Hepatocyte (in vitro differentiated cells): ENCODE results near the gene TXNL4B.

Experiments
- CTCF ChIP-seq: fragments of 200-600 bp; sonication (generic); IDR thresholded peaks from 2 replicates; pipeline ENCODE4 v1.5.1; 2016; ENCODE audit warnings: antibody characterized with exemption, mild to moderate bottlenecking; ENCODE audit not compliant: poor library complexity
- EZH2 ChIP-seq: fragments of 200-600 bp; sonication (generic); IDR thresholded peaks from 2 replicates; pipeline ENCODE4 v1.6.1; 2016; ENCODE audit warnings: antibody characterized with exemption, mild to moderate bottlenecking, borderline replicate concordance
- EZH2phosphoT487 ChIP-seq: fragments of 200-600 bp; sonication (generic); IDR thresholded peaks from one replicate; pipeline ENCODE4 v1.6.1; 2018; ENCODE audit warnings: antibody characterized with exemption, mild to moderate bottlenecking, low read depth, moderate library complexity; ENCODE audit not compliant: unreplicated experiment, severe bottlenecking

- TF ChIP-seq CTCF (no peak), EZH2phosphoT487 (no peak), EZH2 (no peak)
Measured at GRCh38 chr16:72120026-72120425, 26.6 kb upstream of the TXNL4B start.
